K562 (cell line): ENCODE measurements around the gene RPE65. TPM values are rescaled to one million over a fixed set of nuclear protein-coding genes. Genes with fewer than 3 reads are reported as not detected.

ENCODE experiments used
- ATAC-seq: fragments of 200-7000 bp; cut with Tn5 transposase; 3 replicates; pipeline ENCODE4 v1.9.1; 2020; ENCODE audit warnings: moderate library complexity
- BruUV-seq: library from RNA; stranded (reverse); fragments of 400-500 nt; replicated peaks from 2 replicates; lab custom pipeline; 2021; lab: Mats Ljungman, UMichigan
- CTCF ChIA-PET: fragments of 300-600 bp; formaldehyde crosslinking; extraction: SDS; loops from one replicate; lab custom pipeline; 2021; ENCODE audit warnings: low intra/inter-chr PET ratio; lab: Yijun Ruan, JAX
- POLR2A ChIA-PET: fragments of 300-600, 350-650 bp; sonication (Branson Sonifier 250); formaldehyde crosslinking; extraction: SDS; loops from one replicate; lab custom pipeline; 2021; ENCODE audit warnings: antibody characterized with exemption, inconsistent platforms; lab: Yijun Ruan, JAX
- DNase-seq, 4 experiments: peaks; one replicate each; pipeline versions ENCODE4 v3.0.0 to v3.0.0-alpha.2; 2011 to 2018; ENCODE audit warnings: low spot score in 3 of 4, mixed read lengths in 3 of 4; ENCODE audit errors: extremely low read depth in 1 of 4
- FAIRE-seq: peaks from 2 replicates; lab custom pipeline; 2011; peaks lifted over from hg19 to GRCh38; lab: Jason Lieb, UNC
- H2AFZ ChIP-seq: 2 replicates; pipeline ENCODE4 v1.6.0; 2011; ENCODE audit warnings: low read depth, low read length, control low read depth, inconsistent platforms
- H3K27ac ChIP-seq: fragments of 200-600 bp; 3 replicates; pipeline ENCODE4 v1.8.0; 2011; ENCODE audit warnings: low read depth, mild to moderate bottlenecking, control low read depth, inconsistent platforms, low read length, moderate library complexity, mixed read lengths; ENCODE audit errors: extremely low read depth
- H3K27me3 ChIP-seq, 2 experiments: fragments of 300-600 bp in 1 of 2; 2 replicates in 1 of 2; 3 replicates in 1 of 2; pipeline versions ENCODE4 v1.6.0 to v1.8.0; 2011; ENCODE audit warnings: inconsistent platforms in 2 of 2, low read length in 2 of 2, mild to moderate bottlenecking in 1 of 2, mixed read lengths in 1 of 2, moderate library complexity in 1 of 2; ENCODE audit not compliant: control insufficient read depth in 2 of 2, insufficient read depth in 2 of 2
- H3K36me3 ChIP-seq: fragments of 300-600 bp; 3 replicates; pipeline ENCODE4 v1.8.0; 2011; ENCODE audit warnings: mild to moderate bottlenecking, low read length, inconsistent platforms; ENCODE audit not compliant: control insufficient read depth, insufficient read depth
- H3K4me1 ChIP-seq, 2 experiments: fragments of 200-600 bp in 1 of 2; replicated peaks in 1 of 2; 2 replicates in 1 of 2; 3 replicates in 1 of 2; pipeline versions ENCODE4 v1.5.1 to v1.8.0; 2011; ENCODE audit warnings: inconsistent platforms in 2 of 2, low read length in 2 of 2, mild to moderate bottlenecking in 1 of 2, mixed read lengths in 1 of 2, moderate library complexity in 1 of 2; ENCODE audit not compliant: control insufficient read depth in 2 of 2, insufficient read depth in 2 of 2
- H3K4me2 ChIP-seq: 2 replicates; pipeline ENCODE4 v1.6.1; 2011; ENCODE audit warnings: low read length, control low read depth, inconsistent platforms, mixed read lengths; ENCODE audit not compliant: insufficient read depth
- H3K4me3 ChIP-seq: fragments of 200-600 bp; sonication (generic), shearing (Covaris generic); 2 replicates; pipeline ENCODE4 v1.5.1; 2016; ENCODE audit warnings: control low read depth, inconsistent platforms
- H3K79me2 ChIP-seq: fragments of 200-600 bp; 3 replicates; pipeline ENCODE4 v1.8.0; 2011; ENCODE audit warnings: low read length, inconsistent platforms; ENCODE audit not compliant: control insufficient read depth, insufficient read depth
- H3K9ac ChIP-seq, 2 experiments: 2 replicates each; pipeline versions ENCODE4 v1.6.0 to v1.6.1; 2011; ENCODE audit warnings: low read depth in 2 of 2, low read length in 2 of 2, control low read depth in 1 of 2, inconsistent platforms in 1 of 2, mild to moderate bottlenecking in 1 of 2, mixed read lengths in 1 of 2; ENCODE audit not compliant: insufficient read depth in 1 of 2
- H3K9me1 ChIP-seq: one replicate; pipeline ENCODE4 v1.6.0; 2011; ENCODE audit warnings: inconsistent platforms, mild to moderate bottlenecking, low read length, moderate library complexity; ENCODE audit not compliant: control insufficient read depth, insufficient read depth
- H3K9me3 ChIP-seq: replicated peaks from 2 replicates; pipeline ENCODE4 v1.5.1; 2011; ENCODE audit warnings: low read depth, low read length, inconsistent platforms; ENCODE audit not compliant: control insufficient read depth, insufficient read depth
- H4K20me1 ChIP-seq: replicated peaks from 2 replicates; pipeline ENCODE4 v1.6.1; 2011; ENCODE audit warnings: low read length, inconsistent platforms, mixed read lengths; ENCODE audit not compliant: control insufficient read depth, insufficient read depth
- MCM2 ChIP-seq: fragments of 450-650 bp; IDR thresholded peaks from 2 replicates; pipeline ENCODE4 v1.6.1; 2017; ENCODE audit warnings: low read depth, mild to moderate bottlenecking
- MTA1 ChIP-seq: fragments of 450-650 bp; IDR thresholded peaks from 2 replicates; pipeline ENCODE4 v1.6.1; 2017; ENCODE audit warnings: borderline replicate concordance
- NRF1 ChIP-seq, 2 experiments: fragments of 450-650 bp; IDR thresholded peaks in 1 of 2; conservative IDR thresholded peaks in 1 of 2; 2 replicates each; pipeline ENCODE4 v1.6.1; 2014; ENCODE audit warnings: mild to moderate bottlenecking in 2 of 2
- ZNF444 ChIP-seq: fragments of 250-450 bp; sonication (Bioruptor Pico); IDR thresholded peaks from 2 replicates; pipeline ENCODE4 v1.4.0; 2020; ENCODE audit warnings: mild to moderate bottlenecking, moderate library complexity
- ZNF780A ChIP-seq: fragments of 250-450 bp; sonication (Bioruptor Pico); IDR thresholded peaks from 2 replicates; pipeline ENCODE4 v1.5.0; 2021; ENCODE audit warnings: mild to moderate bottlenecking
- WGBS: fragments of 100-300 bp; shearing (Covaris generic); methylation state at CpG from one replicate; pipeline ENCODE4 v1.1.6; 2016; ENCODE audit warnings: low coverage, mixed read lengths; ENCODE audit not compliant: insufficient coverage; ENCODE audit errors: missing lambda C conversion rate; 5-methylcytosine and 5-hydroxymethylcytosine counted together
- in situ Hi-C: fragments of 300-500 bp; cut with MboI; formaldehyde crosslinking; loops from 4 replicates; pipeline ENCODE4 v1.15.0; 2018; ENCODE audit warnings: inconsistent platforms, mixed read lengths
- intact Hi-C: fragments of 100-400 bp; cut with micrococcal nuclease; formaldehyde crosslinking; loops from 2 replicates; pipeline ENCODE4 v1.14.2; 2022
- polyA plus RNA-seq, 8 experiments: library from polyadenylated mRNA; depleted of rRNA in 4 of 8; stranded (reverse) in 5 of 8; unstranded in 3 of 8; fragments of >200 nt; fragmentation: Nextera tagmentation in 2 of 8; fragmentation: Illumina TruSeq in 1 of 8; extraction: Ambion mirVana in 2 of 8; extraction: Trizol in 1 of 8; gene quantifications; 2 replicates each; pipeline versions ENCODE4 v1.2.1 to v1.2.3, GENCODE V29; 2011 to 2014; ENCODE audit warnings: inconsistent platforms in 1 of 8, missing spikeins in 1 of 8
- total RNA-seq, 7 experiments: library from RNA; depleted of rRNA in 6 of 7; stranded (reverse); fragments of >200 nt in 6 of 7; fragmentation: Illumina TruSeq in 2 of 7; extraction: Trizol in 2 of 7; gene quantifications; 2 replicates each; pipeline versions ENCODE4 v1.2.1 to v1.2.3, GENCODE V29; 2011 to 2021; ENCODE audit warnings: low replicate concordance in 1 of 7
- TF ChIP-seq, protein P1 (sequence below), 3 experiments: IDR thresholded peaks in 2 of 3; conservative IDR thresholded peaks in 1 of 3; 2 replicates each; pipeline ENCODE4 v1.5.1; 2011 to 2012; ENCODE audit warnings: low read length in 3 of 3, mild to moderate bottlenecking in 3 of 3, control low read depth in 2 of 3, improper control_type of control experiment in 1 of 3, inconsistent platforms in 1 of 3, low read depth in 1 of 3, mixed read lengths in 1 of 3, moderate library complexity in 1 of 3; ENCODE audit not compliant: insufficient read depth in 2 of 3
- TF ChIP-seq, protein P2 (sequence below), 2 experiments: IDR thresholded peaks in 1 of 2; conservative IDR thresholded peaks in 1 of 2; 2 replicates each; pipeline ENCODE4 v1.6.1; 2016; ENCODE audit warnings: low read depth in 2 of 2, mild to moderate bottlenecking in 1 of 2, missing compliant biosample characterization in 1 of 2, missing genetic modification characterization in 1 of 2, moderate library complexity in 1 of 2

Gene RPE65
- total and polyA plus RNA-seq, 9 of the 15 experiments (the other 6 are each of a cell fraction or from before 2014, with no cell fraction given): 0.14 TPM; not detected in 8

DNA sequence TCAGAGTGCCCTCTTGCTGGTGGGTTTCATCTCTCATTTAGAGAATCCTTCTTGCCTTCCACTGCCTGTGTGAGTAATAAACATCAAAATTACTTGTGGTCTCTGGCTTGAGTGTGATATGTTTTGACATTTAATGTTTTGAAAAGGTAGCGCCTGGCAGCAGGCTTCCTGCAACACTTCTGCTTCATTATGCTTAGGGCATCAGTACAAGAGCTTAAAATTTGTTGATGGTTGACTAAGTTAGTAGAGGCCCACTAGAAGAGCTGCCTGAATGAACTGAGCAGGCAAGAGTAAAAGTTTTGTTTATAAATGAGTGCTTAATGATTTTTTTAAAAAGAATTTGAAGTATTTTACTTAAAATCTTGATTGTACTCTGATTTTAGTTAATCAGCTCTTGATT is 6.4 kb upstream of the RPE65 start:
- Histone ChIP-seq H3K36me3 (no peaks in the 10 kb centered on the region), H2AFZ (no peak overlapping the region), H3K4me2 (no peak overlapping the region), H3K27me3 (no peaks in the 10 kb centered on the region), H3K9ac (no peak overlapping the region), H3K4me3 (no peak overlapping the region), H3K4me1 (no peaks in the 10 kb centered on the region), H3K9me1 (no peaks in the 10 kb centered on the region), H3K9me3 (no peaks in the 10 kb centered on the region), H3K27ac (no peak overlapping the region), H3K79me2 (no peaks in the 10 kb centered on the region), H4K20me1 (no peaks in the 10 kb centered on the region)
- no peak for TF ChIP-seq ZNF444 (CRISPR knock-in tag)
- TF ChIP-seq NRF1 (conservative IDR thresholded peaks at IDR 0.05 in 1 of 2, IDR thresholded peaks at IDR 0.05 in 1 of 2): no peak
- TF ChIP-seq MCM2: no peak
- no peak for TF ChIP-seq ZNF780A (CRISPR knock-in tag)
- ATAC-seq: no peak
- FAIRE-seq: no peak
- intact Hi-C loops: no loop called here
- no TSS peak for BruUV-seq
- in situ Hi-C loops: loop anchor here (25.0 kb wide), 2 partner anchors 919 to 1281 kb away; no protein-coding TSS in a partner anchor
- CTCF ChIA-PET: no interaction called here
- POLR2A ChIA-PET: no interaction called here
- 0% methylated on average over 1 of the region's 1 CpG for WGBS
- DNase-seq: no peak

DNA sequence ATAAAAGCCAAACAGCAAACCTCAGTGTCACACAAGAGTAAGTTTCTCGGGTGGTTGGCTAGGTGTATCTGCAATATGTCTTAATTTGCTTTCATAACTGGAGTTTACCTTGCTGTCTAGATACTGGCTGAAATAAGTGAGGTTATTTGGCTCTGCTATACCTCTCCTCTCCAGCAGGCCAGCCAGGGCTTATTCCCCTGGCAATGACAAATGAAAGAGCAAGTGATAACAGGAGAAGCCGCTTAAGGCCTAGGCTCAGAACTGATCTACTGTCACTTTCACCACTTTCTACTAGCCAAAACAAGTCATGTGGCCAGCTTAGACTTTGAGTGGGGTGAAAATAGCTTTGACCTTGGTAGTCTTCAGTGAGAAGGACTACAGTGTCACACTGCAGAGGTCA is 4.8 kb upstream of the RPE65 start:
- Histone ChIP-seq H3K9me3 (no peaks in the 10 kb centered on the region), H3K4me3 (no peak overlapping the region), H2AFZ (no peak overlapping the region), H3K27ac (no peak overlapping the region), H3K9ac (no peak overlapping the region), H3K79me2 (no peaks in the 10 kb centered on the region), H3K4me1 (no peaks in the 10 kb centered on the region), H3K4me2 (no peak overlapping the region), H3K36me3 (no peaks in the 10 kb centered on the region), H3K27me3 (no peaks in the 10 kb centered on the region), H3K9me1 (no peaks in the 10 kb centered on the region), H4K20me1 (no peaks in the 10 kb centered on the region)
- ChIA-PET CTCF (no interaction called here), POLR2A (no interaction called here)
- ATAC-seq: peak; percentile 69; the same call in 2 of the 3 replicates
- TF ChIP-seq MTA1: no peak
- TF ChIP-seq, protein P1, sequence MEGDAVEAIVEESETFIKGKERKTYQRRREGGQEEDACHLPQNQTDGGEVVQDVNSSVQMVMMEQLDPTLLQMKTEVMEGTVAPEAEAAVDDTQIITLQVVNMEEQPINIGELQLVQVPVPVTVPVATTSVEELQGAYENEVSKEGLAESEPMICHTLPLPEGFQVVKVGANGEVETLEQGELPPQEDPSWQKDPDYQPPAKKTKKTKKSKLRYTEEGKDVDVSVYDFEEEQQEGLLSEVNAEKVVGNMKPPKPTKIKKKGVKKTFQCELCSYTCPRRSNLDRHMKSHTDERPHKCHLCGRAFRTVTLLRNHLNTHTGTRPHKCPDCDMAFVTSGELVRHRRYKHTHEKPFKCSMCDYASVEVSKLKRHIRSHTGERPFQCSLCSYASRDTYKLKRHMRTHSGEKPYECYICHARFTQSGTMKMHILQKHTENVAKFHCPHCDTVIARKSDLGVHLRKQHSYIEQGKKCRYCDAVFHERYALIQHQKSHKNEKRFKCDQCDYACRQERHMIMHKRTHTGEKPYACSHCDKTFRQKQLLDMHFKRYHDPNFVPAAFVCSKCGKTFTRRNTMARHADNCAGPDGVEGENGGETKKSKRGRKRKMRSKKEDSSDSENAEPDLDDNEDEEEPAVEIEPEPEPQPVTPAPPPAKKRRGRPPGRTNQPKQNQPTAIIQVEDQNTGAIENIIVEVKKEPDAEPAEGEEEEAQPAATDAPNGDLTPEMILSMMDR (IDR thresholded peaks at IDR 0.05 in 2 of 3, conservative IDR thresholded peaks at IDR 0.05 in 1 of 3; ENCODE audit: insufficient read depth in 2 of 3, low read depth in 1 of 3, low read length in 3 of 3): 0 out of 6 replicates have a peak, but pooled peaks of 1 of the 3 experiments have one; percentile 7
- TF ChIP-seq, protein P2, sequence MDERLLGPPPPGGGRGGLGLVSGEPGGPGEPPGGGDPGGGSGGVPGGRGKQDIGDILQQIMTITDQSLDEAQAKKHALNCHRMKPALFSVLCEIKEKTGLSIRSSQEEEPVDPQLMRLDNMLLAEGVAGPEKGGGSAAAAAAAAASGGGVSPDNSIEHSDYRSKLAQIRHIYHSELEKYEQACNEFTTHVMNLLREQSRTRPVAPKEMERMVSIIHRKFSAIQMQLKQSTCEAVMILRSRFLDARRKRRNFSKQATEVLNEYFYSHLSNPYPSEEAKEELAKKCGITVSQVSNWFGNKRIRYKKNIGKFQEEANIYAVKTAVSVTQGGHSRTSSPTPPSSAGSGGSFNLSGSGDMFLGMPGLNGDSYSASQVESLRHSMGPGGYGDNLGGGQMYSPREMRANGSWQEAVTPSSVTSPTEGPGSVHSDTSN (CRISPR knock-in tag; IDR thresholded peaks at IDR 0.05; ENCODE audit: low read depth): no peak
- TF ChIP-seq, protein P2 (tag; conservative IDR thresholded peaks at IDR 0.05; ENCODE audit: low read depth): 0 out of 2 replicates have a peak, but pooled peaks have one; percentile 15
- no peak for FAIRE-seq
- BruUV-seq: no TSS peak
- DNase-seq: no peak
- intact Hi-C loops (no loop called here), in situ Hi-C loops (loop anchor here (25.0 kb wide), 2 partner anchors 917 to 1283 kb away; no protein-coding TSS in a partner anchor)
- WGBS: 0% methylated on average over 2 of the region's 2 CpGs
